Lower leg skin (tissue), 4 donors: Measurements from ENCODE around the gene MTNR1A. TPM values are rescaled to one million over a fixed set of nuclear protein-coding genes. Genes with fewer than 3 reads are reported as not detected.

ENCODE experiments used
- DNase-seq, 2 donors: peaks; one replicate each; pipeline ENCODE4 v3.0.0-alpha.2; 2019; ENCODE audit warnings: low spot score in 2 of 2
- H3K4me3 ChIP-seq: fragments of 200-600 bp; sonication (generic); 2 replicates; pipeline ENCODE4 v1.5.1; 2017; ENCODE audit warnings: mild to moderate bottlenecking, low read depth; ENCODE audit not compliant: poor library complexity, severe bottlenecking
- CTCF ChIP-seq, 3 donors: fragments of 450-650 bp; IDR thresholded peaks; one replicate each; pipeline ENCODE4 v1.5.1; 2016; ENCODE audit warnings: antibody characterized with exemption in 3 of 3, mild to moderate bottlenecking in 3 of 3, moderate library complexity in 2 of 3
- POLR2A ChIP-seq, 2 donors: fragments of 450-650 bp; IDR thresholded peaks; one replicate each; pipeline ENCODE4 v1.6.1; 2016 to 2017; ENCODE audit warnings: antibody characterized with exemption in 2 of 2, mild to moderate bottlenecking in 1 of 2, moderate library complexity in 1 of 2
- WGBS, 2 donors: methylation state at CpG; one replicate each; pipeline ENCODE4 v1.1.5; 2018; 5-methylcytosine and 5-hydroxymethylcytosine counted together
- intact Hi-C: fragments of 100-400 bp; cut with DNase I; formaldehyde crosslinking; loops from one replicate; pipeline ENCODE4 v1.15.0; 2023; ENCODE audit warnings: low total_unique reads
- total RNA-seq, 4 donors: library from RNA; depleted of rRNA; stranded (reverse); fragments of >200 nt; gene quantifications; one replicate each; pipeline ENCODE4 v1.1.0, GENCODE V29; 2016

The MTNR1A gene
- total RNA-seq, 4 donors from 2014 or later = not detected

- no peak for TF ChIP-seq CTCF (IDR thresholded peaks at IDR 0.05)
- no peak for TF ChIP-seq POLR2A (IDR thresholded peaks at IDR 0.05)
- no peak overlapping the region for H3K4me3 ChIP-seq
- no peak for DNase-seq
- WGBS, 2 donors = 36 to 45% methylated on average over 23 of the region's 23 CpGs
- intact Hi-C loops = no loop called here
Measured at GRCh38 chr4:186570193-186570996, 15.0 kb upstream of the MTNR1A start.

- no peak for TF ChIP-seq CTCF (IDR thresholded peaks at IDR 0.05)
- no peak for TF ChIP-seq POLR2A (IDR thresholded peaks at IDR 0.05)
- WGBS, 2 donors = 64 to 68% methylated on average over 10 of the region's 10 CpGs
- intact Hi-C loops = no loop called here
- no peak for DNase-seq
- no peak overlapping the region for H3K4me3 ChIP-seq
Measured at GRCh38 chr4:186569533-186570192, 14.3 kb upstream of the MTNR1A start.

DNA sequence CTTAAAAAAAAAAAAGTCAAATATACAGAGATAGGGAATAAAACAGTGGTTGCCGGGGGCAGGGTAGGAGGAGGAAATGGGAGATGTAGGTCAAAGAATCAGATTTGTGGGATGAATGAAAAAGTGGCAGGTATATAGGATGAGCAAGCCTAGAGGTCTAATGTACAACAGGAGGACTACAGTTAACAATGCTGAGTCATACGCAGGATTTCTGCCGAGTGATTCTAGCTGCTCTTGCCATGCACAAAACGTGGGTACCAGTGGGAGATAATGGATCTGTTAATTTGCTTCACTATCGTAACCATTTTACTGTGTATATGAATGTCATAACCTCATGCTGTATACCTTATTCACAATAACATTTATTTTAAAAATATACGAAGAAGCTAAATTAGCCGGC lies 10.7 kb upstream of the MTNR1A start:
- TF ChIP-seq CTCF (IDR thresholded peaks at IDR 0.05) (no peak), POLR2A (IDR thresholded peaks at IDR 0.05) (no peak)
- no peak overlapping the region for H3K4me3 ChIP-seq
- DNase-seq = no peak
- intact Hi-C loops = no loop called here
- 83 to 85% methylated on average over 7 of the region's 7 CpGs for WGBS, 2 donors

GRCh38 chr4:186563761-186564160 lies 8.4 kb upstream of the MTNR1A start:
- intact Hi-C loops = no loop called here
- 77 to 81% methylated on average over 11 of the region's 11 CpGs for WGBS, 2 donors
- DNase-seq = no peak

DNA sequence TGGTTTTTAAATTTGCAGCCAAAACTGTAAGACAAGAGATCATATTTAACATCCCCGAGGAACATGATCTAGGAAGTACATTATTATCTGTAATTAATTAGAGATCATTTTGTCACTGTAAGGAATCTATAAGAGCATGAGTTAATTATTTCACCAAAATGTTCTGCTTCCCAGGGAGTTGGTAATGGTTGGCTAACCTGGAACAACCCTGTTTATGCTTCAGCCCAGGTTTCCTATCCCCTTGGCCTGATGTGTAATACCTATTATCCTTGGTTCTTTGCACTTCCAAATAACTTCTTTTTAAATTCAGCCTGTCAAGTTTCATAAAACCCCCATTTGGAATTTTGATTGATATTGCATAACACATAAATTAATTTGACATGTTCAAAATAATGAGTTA lies 6.4 kb upstream of the MTNR1A start:
- intact Hi-C loops = no loop called here
- no peak for TF ChIP-seq CTCF (IDR thresholded peaks at IDR 0.05)
- no peak for TF ChIP-seq POLR2A (IDR thresholded peaks at IDR 0.05)
- H3K4me3 ChIP-seq = no peak overlapping the region
- no peak for DNase-seq
- WGBS, 2 donors = 63 to 70% methylated on average over 1 of the region's 1 CpG

More at GRCh38 chr4:186563761-186564160, 8.4 kb upstream of the MTNR1A start:
- H3K4me3 ChIP-seq = no peak overlapping the region
- TF ChIP-seq POLR2A (IDR thresholded peaks at IDR 0.05) = no peak
- TF ChIP-seq CTCF (IDR thresholded peaks at IDR 0.05) = no peak
